K562 (cell line): ENCODE results near the gene BTF3L4. TPM values are rescaled to one million over a fixed set of nuclear protein-coding genes. Genes with fewer than 3 reads are reported as not detected.

Source experiments
- ATAC-seq: fragments of 200-7000 bp; cut with Tn5 transposase; 3 replicates; pipeline ENCODE4 v1.9.1; 2020; ENCODE audit warnings: moderate library complexity
- BruUV-seq: library from RNA; stranded (reverse); fragments of 400-500 nt; replicated peaks from 2 replicates; lab custom pipeline; 2021; lab: Mats Ljungman, UMichigan
- CTCF ChIA-PET: fragments of 300-600 bp; formaldehyde crosslinking; extraction: SDS; loops from one replicate; lab custom pipeline; 2021; ENCODE audit warnings: low intra/inter-chr PET ratio; lab: Yijun Ruan, JAX
- POLR2A ChIA-PET: fragments of 300-600, 350-650 bp; sonication (Branson Sonifier 250); formaldehyde crosslinking; extraction: SDS; loops from one replicate; lab custom pipeline; 2021; ENCODE audit warnings: antibody characterized with exemption, inconsistent platforms; lab: Yijun Ruan, JAX
- DNase-seq, 4 experiments: peaks; one replicate each; pipeline versions ENCODE4 v3.0.0 to v3.0.0-alpha.2; 2011 to 2018; ENCODE audit warnings: low spot score in 3 of 4, mixed read lengths in 3 of 4; ENCODE audit errors: extremely low read depth in 1 of 4
- FAIRE-seq: peaks from 2 replicates; lab custom pipeline; 2011; peaks lifted over from hg19 to GRCh38; lab: Jason Lieb, UNC
- H2AFZ ChIP-seq: 2 replicates; pipeline ENCODE4 v1.6.0; 2011; ENCODE audit warnings: low read depth, low read length, control low read depth, inconsistent platforms
- H3K27ac ChIP-seq: fragments of 200-600 bp; 3 replicates; pipeline ENCODE4 v1.8.0; 2011; ENCODE audit warnings: low read depth, mild to moderate bottlenecking, control low read depth, inconsistent platforms, low read length, moderate library complexity, mixed read lengths; ENCODE audit errors: extremely low read depth
- H3K27me3 ChIP-seq, 2 experiments: fragments of 300-600 bp in 1 of 2; 2 replicates in 1 of 2; 3 replicates in 1 of 2; pipeline versions ENCODE4 v1.6.0 to v1.8.0; 2011; ENCODE audit warnings: inconsistent platforms in 2 of 2, low read length in 2 of 2, mild to moderate bottlenecking in 1 of 2, mixed read lengths in 1 of 2, moderate library complexity in 1 of 2; ENCODE audit not compliant: control insufficient read depth in 2 of 2, insufficient read depth in 2 of 2
- H3K36me3 ChIP-seq: fragments of 300-600 bp; 3 replicates; pipeline ENCODE4 v1.8.0; 2011; ENCODE audit warnings: mild to moderate bottlenecking, low read length, inconsistent platforms; ENCODE audit not compliant: control insufficient read depth, insufficient read depth
- H3K4me1 ChIP-seq, 2 experiments: fragments of 200-600 bp in 1 of 2; replicated peaks in 1 of 2; 2 replicates in 1 of 2; 3 replicates in 1 of 2; pipeline versions ENCODE4 v1.5.1 to v1.8.0; 2011; ENCODE audit warnings: inconsistent platforms in 2 of 2, low read length in 2 of 2, mild to moderate bottlenecking in 1 of 2, mixed read lengths in 1 of 2, moderate library complexity in 1 of 2; ENCODE audit not compliant: control insufficient read depth in 2 of 2, insufficient read depth in 2 of 2
- H3K4me2 ChIP-seq: 2 replicates; pipeline ENCODE4 v1.6.1; 2011; ENCODE audit warnings: low read length, control low read depth, inconsistent platforms, mixed read lengths; ENCODE audit not compliant: insufficient read depth
- H3K4me3 ChIP-seq: fragments of 200-600 bp; sonication (generic), shearing (Covaris generic); 2 replicates; pipeline ENCODE4 v1.5.1; 2016; ENCODE audit warnings: control low read depth, inconsistent platforms
- H3K79me2 ChIP-seq: fragments of 200-600 bp; 3 replicates; pipeline ENCODE4 v1.8.0; 2011; ENCODE audit warnings: low read length, inconsistent platforms; ENCODE audit not compliant: control insufficient read depth, insufficient read depth
- H3K9ac ChIP-seq, 2 experiments: 2 replicates each; pipeline versions ENCODE4 v1.6.0 to v1.6.1; 2011; ENCODE audit warnings: low read depth in 2 of 2, low read length in 2 of 2, control low read depth in 1 of 2, inconsistent platforms in 1 of 2, mild to moderate bottlenecking in 1 of 2, mixed read lengths in 1 of 2; ENCODE audit not compliant: insufficient read depth in 1 of 2
- H3K9me1 ChIP-seq: one replicate; pipeline ENCODE4 v1.6.0; 2011; ENCODE audit warnings: inconsistent platforms, mild to moderate bottlenecking, low read length, moderate library complexity; ENCODE audit not compliant: control insufficient read depth, insufficient read depth
- H3K9me3 ChIP-seq: replicated peaks from 2 replicates; pipeline ENCODE4 v1.5.1; 2011; ENCODE audit warnings: low read depth, low read length, inconsistent platforms; ENCODE audit not compliant: control insufficient read depth, insufficient read depth
- H4K20me1 ChIP-seq: replicated peaks from 2 replicates; pipeline ENCODE4 v1.6.1; 2011; ENCODE audit warnings: low read length, inconsistent platforms, mixed read lengths; ENCODE audit not compliant: control insufficient read depth, insufficient read depth
- ARNT ChIP-seq, 2 experiments: fragments of 450-650 bp; IDR thresholded peaks; 2 replicates each; pipeline ENCODE4 v1.6.1; 2016; ENCODE audit warnings: mild to moderate bottlenecking in 1 of 2
- CEBPG ChIP-seq, 3 experiments: fragments of 200-800 bp in 1 of 3; sonication (Bioruptor generic) in 1 of 3; sonication (generic) in 1 of 3; formaldehyde crosslinking in 1 of 3; IDR thresholded peaks in 2 of 3; conservative IDR thresholded peaks in 1 of 3; 2 replicates each; pipeline versions ENCODE4 v1.6.1 to v1.8.0; 2016 to 2022; ENCODE audit warnings: missing compliant biosample characterization in 2 of 3, missing genetic modification characterization in 2 of 3, mild to moderate bottlenecking in 1 of 3, missing genetic modification reagents in 1 of 3
- CREB1 ChIP-seq, 2 experiments: sonication (generic) in 1 of 2; formaldehyde crosslinking in 1 of 2; IDR thresholded peaks; 2 replicates each; pipeline versions ENCODE4 v1.6.1 to v1.8.0; 2012 to 2022; ENCODE audit warnings: inconsistent platforms in 1 of 2, mild to moderate bottlenecking in 1 of 2, missing genetic modification reagents in 1 of 2, moderate library complexity in 1 of 2
- CREM ChIP-seq: IDR thresholded peaks from 2 replicates; pipeline ENCODE4 v1.6.1; 2014; ENCODE audit warnings: antibody characterized with exemption, low read depth
- GMEB1 ChIP-seq: fragments of 250-450 bp; sonication (Bioruptor Pico); IDR thresholded peaks from 2 replicates; pipeline ENCODE4 v1.4.0; 2020; ENCODE audit warnings: mild to moderate bottlenecking
- MTA1 ChIP-seq: fragments of 450-650 bp; IDR thresholded peaks from 2 replicates; pipeline ENCODE4 v1.6.1; 2017; ENCODE audit warnings: borderline replicate concordance
- NCOR1 ChIP-seq: fragments of 450-650 bp; IDR thresholded peaks from 2 replicates; pipeline ENCODE4 v1.6.1; 2016; ENCODE audit warnings: mild to moderate bottlenecking, moderate library complexity
- NFRKB ChIP-seq: fragments of 450-650 bp; IDR thresholded peaks from 2 replicates; pipeline ENCODE4 v1.6.1; 2016; ENCODE audit warnings: low read depth
- SAFB ChIP-seq: fragments of 200-400 bp; formaldehyde crosslinking; IDR thresholded peaks from 2 replicates; pipeline ENCODE4 v1.6.1; 2017; ENCODE audit warnings: low read depth, low read length, borderline replicate concordance
- SIX5 ChIP-seq, 2 experiments: IDR thresholded peaks; 2 replicates each; pipeline ENCODE4 v1.6.1; 2011; ENCODE audit warnings: low read length in 2 of 2, borderline replicate concordance in 1 of 2, low read depth in 1 of 2, mild to moderate bottlenecking in 1 of 2, moderate library complexity in 1 of 2; ENCODE audit not compliant: insufficient read depth in 1 of 2
- ZBTB1 ChIP-seq: sonication (generic); formaldehyde crosslinking; IDR thresholded peaks from 2 replicates; pipeline ENCODE4 v1.8.1; 2023; ENCODE audit warnings: missing genetic modification reagents, low read depth, mild to moderate bottlenecking, borderline replicate concordance
- ZNF143 ChIP-seq: sonication (generic); formaldehyde crosslinking; IDR thresholded peaks from 2 replicates; pipeline ENCODE4 v1.9.0; 2022; ENCODE audit warnings: mild to moderate bottlenecking, missing genetic modification reagents
- WGBS: fragments of 100-300 bp; shearing (Covaris generic); methylation state at CpG from one replicate; pipeline ENCODE4 v1.1.6; 2016; ENCODE audit warnings: low coverage, mixed read lengths; ENCODE audit not compliant: insufficient coverage; ENCODE audit errors: missing lambda C conversion rate; 5-methylcytosine and 5-hydroxymethylcytosine counted together
- in situ Hi-C: fragments of 300-500 bp; cut with MboI; formaldehyde crosslinking; loops from 4 replicates; pipeline ENCODE4 v1.15.0; 2018; ENCODE audit warnings: inconsistent platforms, mixed read lengths
- intact Hi-C: fragments of 100-400 bp; cut with micrococcal nuclease; formaldehyde crosslinking; loops from 2 replicates; pipeline ENCODE4 v1.14.2; 2022
- polyA plus RNA-seq, 8 experiments: library from polyadenylated mRNA; depleted of rRNA in 4 of 8; stranded (reverse) in 5 of 8; unstranded in 3 of 8; fragments of >200 nt; fragmentation: Nextera tagmentation in 2 of 8; fragmentation: Illumina TruSeq in 1 of 8; extraction: Ambion mirVana in 2 of 8; extraction: Trizol in 1 of 8; gene quantifications; 2 replicates each; pipeline versions ENCODE4 v1.2.1 to v1.2.3, GENCODE V29; 2011 to 2014; ENCODE audit warnings: inconsistent platforms in 1 of 8, missing spikeins in 1 of 8
- total RNA-seq, 7 experiments: library from RNA; depleted of rRNA in 6 of 7; stranded (reverse); fragments of >200 nt in 6 of 7; fragmentation: Illumina TruSeq in 2 of 7; extraction: Trizol in 2 of 7; gene quantifications; 2 replicates each; pipeline versions ENCODE4 v1.2.1 to v1.2.3, GENCODE V29; 2011 to 2021; ENCODE audit warnings: low replicate concordance in 1 of 7
- TF ChIP-seq, protein P1 (sequence below): fragments of 250-450 bp; sonication (Bioruptor Pico); IDR thresholded peaks from 2 replicates; pipeline ENCODE4 v1.8.0; 2021; ENCODE audit warnings: borderline replicate concordance, mild to moderate bottlenecking, moderate library complexity; ENCODE audit not compliant: poor library complexity, severe bottlenecking
- TF ChIP-seq, protein P2 (sequence below), 2 experiments: fragments of 450-650 bp; IDR thresholded peaks; 2 replicates each; pipeline ENCODE4 v1.6.1; 2018; ENCODE audit warnings: mild to moderate bottlenecking in 2 of 2, low read depth in 1 of 2; ENCODE audit not compliant: partially characterized antibody in 2 of 2

BTF3L4 gene
- total and polyA plus RNA-seq, 9 of the 15 experiments (the other 6 are each of a cell fraction or from before 2014, with no cell fraction given), result 40.1 to 106 (median 88.8) TPM

GRCh38 chr1:52055866-52056162, 281 bp upstream of the BTF3L4 start:
- Histone ChIP-seq H4K20me1 (no peaks in the 10 kb centered on the region), H3K79me2 (peaks cover 77% of the 10 kb centered on the region), H2AFZ (peak overlapping the region; percentile 86), H3K27ac (peak overlapping the region; percentile 94), H3K9ac (peak overlapping the region in 1 of 2 experiments; percentile 93; a peak in 3 of 4 replicates), H3K9me3 (no peaks in the 10 kb centered on the region), H3K36me3 (peaks cover 45% of the 10 kb centered on the region), H3K4me3 (peak overlapping the region; percentile 83), H3K27me3 (no peaks in the 10 kb centered on the region; a peak in 1 of 5 replicates), H3K4me2 (peak overlapping the region; percentile 99), H3K9me1 (no peaks in the 10 kb centered on the region), H3K4me1 (peaks cover 5 to 16% of the 10 kb centered on the region in 2 experiments)
- BruUV-seq, result no TSS peak
- ATAC-seq (no peak), FAIRE-seq (no peak), DNase-seq (no peak)
- WGBS, result 1% methylated on average over 12 of the region's 12 CpGs
- CTCF ChIA-PET, result no interaction called here
- POLR2A ChIA-PET, result interaction anchor here (0.7 to 3.8 kb wide), 17 partner anchors 9 to 384 kb away, joined by 3 to 32 read pairs (median 3); partner anchors contain the start of genes ORC1 and PRPF38A
- in situ Hi-C loops (no loop called here), intact Hi-C loops (loop anchor here (1.0 to 5.0 kb wide), 2 partner anchors 24 to 496 kb away; partner anchors contain the start of gene TUT4)
- no peak for TF ChIP-seq SAFB
- TF ChIP-seq ZNF143 (CRISPR knock-in tag), result peak; percentile 81
- TF ChIP-seq SIX5 (IDR thresholded peaks at IDR 0.05; ENCODE audit: borderline replicate concordance in 1 of 2, insufficient read depth in 1 of 2, low read depth in 1 of 2, low read length in 2 of 2), result peak; percentile 33 to 42; a peak in 2 of 4 replicates
- TF ChIP-seq, protein P1, sequence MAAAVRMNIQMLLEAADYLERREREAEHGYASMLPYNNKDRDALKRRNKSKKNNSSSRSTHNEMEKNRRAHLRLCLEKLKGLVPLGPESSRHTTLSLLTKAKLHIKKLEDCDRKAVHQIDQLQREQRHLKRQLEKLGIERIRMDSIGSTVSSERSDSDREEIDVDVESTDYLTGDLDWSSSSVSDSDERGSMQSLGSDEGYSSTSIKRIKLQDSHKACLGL (CRISPR knock-in tag), result no peak
- TF ChIP-seq CREB1 (IDR thresholded peaks at IDR 0.05), result no peak
- TF ChIP-seq CREB1 (CRISPR knock-in tag; IDR thresholded peaks at IDR 0.05), result 0 out of 2 replicates have a peak, but pooled peaks have one; percentile 13
- 0 out of 2 replicates have a peak, but pooled peaks have one; percentile 0 for TF ChIP-seq NCOR1
- 0 out of 4 replicates have a peak, but pooled peaks of 1 of the 2 experiments have one; percentile 8 for TF ChIP-seq ARNT (IDR thresholded peaks at IDR 0.05)
- TF ChIP-seq ZBTB1 (CRISPR knock-in tag), result 0 out of 2 replicates have a peak, but pooled peaks have one; percentile 5
- no peak for TF ChIP-seq CREM
- TF ChIP-seq, protein P2, sequence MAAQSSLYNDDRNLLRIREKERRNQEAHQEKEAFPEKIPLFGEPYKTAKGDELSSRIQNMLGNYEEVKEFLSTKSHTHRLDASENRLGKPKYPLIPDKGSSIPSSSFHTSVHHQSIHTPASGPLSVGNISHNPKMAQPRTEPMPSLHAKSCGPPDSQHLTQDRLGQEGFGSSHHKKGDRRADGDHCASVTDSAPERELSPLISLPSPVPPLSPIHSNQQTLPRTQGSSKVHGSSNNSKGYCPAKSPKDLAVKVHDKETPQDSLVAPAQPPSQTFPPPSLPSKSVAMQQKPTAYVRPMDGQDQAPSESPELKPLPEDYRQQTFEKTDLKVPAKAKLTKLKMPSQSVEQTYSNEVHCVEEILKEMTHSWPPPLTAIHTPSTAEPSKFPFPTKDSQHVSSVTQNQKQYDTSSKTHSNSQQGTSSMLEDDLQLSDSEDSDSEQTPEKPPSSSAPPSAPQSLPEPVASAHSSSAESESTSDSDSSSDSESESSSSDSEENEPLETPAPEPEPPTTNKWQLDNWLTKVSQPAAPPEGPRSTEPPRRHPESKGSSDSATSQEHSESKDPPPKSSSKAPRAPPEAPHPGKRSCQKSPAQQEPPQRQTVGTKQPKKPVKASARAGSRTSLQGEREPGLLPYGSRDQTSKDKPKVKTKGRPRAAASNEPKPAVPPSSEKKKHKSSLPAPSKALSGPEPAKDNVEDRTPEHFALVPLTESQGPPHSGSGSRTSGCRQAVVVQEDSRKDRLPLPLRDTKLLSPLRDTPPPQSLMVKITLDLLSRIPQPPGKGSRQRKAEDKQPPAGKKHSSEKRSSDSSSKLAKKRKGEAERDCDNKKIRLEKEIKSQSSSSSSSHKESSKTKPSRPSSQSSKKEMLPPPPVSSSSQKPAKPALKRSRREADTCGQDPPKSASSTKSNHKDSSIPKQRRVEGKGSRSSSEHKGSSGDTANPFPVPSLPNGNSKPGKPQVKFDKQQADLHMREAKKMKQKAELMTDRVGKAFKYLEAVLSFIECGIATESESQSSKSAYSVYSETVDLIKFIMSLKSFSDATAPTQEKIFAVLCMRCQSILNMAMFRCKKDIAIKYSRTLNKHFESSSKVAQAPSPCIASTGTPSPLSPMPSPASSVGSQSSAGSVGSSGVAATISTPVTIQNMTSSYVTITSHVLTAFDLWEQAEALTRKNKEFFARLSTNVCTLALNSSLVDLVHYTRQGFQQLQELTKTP (IDR thresholded peaks at IDR 0.05; ENCODE audit: low read depth in 1 of 2, partially characterized antibody in 2 of 2), result peak in 1 of 2 experiments; percentile 11
- TF ChIP-seq CEBPG (CRISPR knock-in tag; IDR thresholded peaks at IDR 0.05), result no peak
- TF ChIP-seq CEBPG (tag; conservative IDR thresholded peaks at IDR 0.05 in 1 of 2, IDR thresholded peaks at IDR 0.05 in 1 of 2), result peak in 1 of 2 experiments; percentile 92
- 0 out of 2 replicates have a peak, but pooled peaks have one; percentile 10 for TF ChIP-seq MTA1
- 0 out of 2 replicates have a peak, but pooled peaks have one; percentile 38 for TF ChIP-seq NFRKB
- TF ChIP-seq GMEB1, result peak; percentile 1; the same call in 1 of the 2 replicates
